MM.1S (cell line): ENCODE results near the gene SERPINB2.
"Not testable (repeated sequence)": the region's sequence is repeated elsewhere in the genome, so short reads cannot be mapped to it uniquely, and the experiment has no call there.

Experiments
- DNase-seq: peaks from one replicate; pipeline ENCODE4 v3.0.0-alpha.2; 2015
- H2AFZ ChIP-seq: fragments of 300-600 bp; sonication (generic); 2 replicates; pipeline ENCODE4 v1.6.0; 2016; ENCODE audit warnings: antibody characterized with exemption, low read length
- H3F3A ChIP-seq: fragments of 300-600 bp; sonication (generic); 2 replicates; pipeline ENCODE4 v1.6.1; 2016; ENCODE audit warnings: mild to moderate bottlenecking, antibody characterized with exemption, low read length, moderate library complexity, mixed read lengths; ENCODE audit not compliant: insufficient read depth
- H3K27ac ChIP-seq: fragments of 300-600 bp; sonication (generic); 2 replicates; pipeline ENCODE4 v1.5.1; 2016; ENCODE audit warnings: mild to moderate bottlenecking, low read length
- H3K27me3 ChIP-seq: fragments of 300-600 bp; sonication (generic); replicated peaks from 2 replicates; pipeline ENCODE4 v1.6.0; 2016; ENCODE audit warnings: low read length; ENCODE audit not compliant: insufficient read depth
- H3K36me3 ChIP-seq: fragments of 300-600 bp; sonication (generic); replicated peaks from 2 replicates; pipeline ENCODE4 v1.6.1; 2016; ENCODE audit warnings: mild to moderate bottlenecking, low read length, mixed read lengths; ENCODE audit not compliant: insufficient read depth
- H3K4me1 ChIP-seq: fragments of 300-600 bp; sonication (generic); 2 replicates; pipeline ENCODE4 v1.6.1; 2016; ENCODE audit warnings: low read length, mixed read lengths
- H3K4me2 ChIP-seq: fragments of 300-600 bp; sonication (generic); 2 replicates; pipeline ENCODE4 v1.6.0; 2016; ENCODE audit warnings: low read depth, low read length
- H3K4me3 ChIP-seq: fragments of 300-600 bp; sonication (generic); 2 replicates; pipeline ENCODE4 v1.5.1; 2016; ENCODE audit warnings: low read length, mixed read lengths
- H3K79me2 ChIP-seq: fragments of 300-600 bp; sonication (generic); 2 replicates; pipeline ENCODE4 v1.6.1; 2016; ENCODE audit warnings: mixed run types, low read length, mixed read lengths
- H3K9ac ChIP-seq: fragments of 300-600 bp; sonication (generic); 2 replicates; pipeline ENCODE4 v1.6.1; 2016; ENCODE audit warnings: low read length, mixed read lengths
- H3K9me2 ChIP-seq: fragments of 300-600 bp; sonication (generic); replicated peaks from 2 replicates; pipeline ENCODE4 v1.6.1; 2016; ENCODE audit warnings: mild to moderate bottlenecking, low read length, mixed read lengths; ENCODE audit not compliant: insufficient read depth
- H3K9me3 ChIP-seq: fragments of 300-600 bp; sonication (generic); replicated peaks from 2 replicates; pipeline ENCODE4 v1.6.1; 2016; ENCODE audit warnings: mild to moderate bottlenecking, low read length, mixed read lengths; ENCODE audit not compliant: insufficient read depth
- H4K20me1 ChIP-seq: fragments of 300-600 bp; sonication (generic); 2 replicates; pipeline ENCODE4 v1.6.1; 2016; ENCODE audit warnings: mild to moderate bottlenecking, low read length, moderate library complexity, mixed read lengths; ENCODE audit not compliant: insufficient read depth
- EZH2 ChIP-seq: fragments of 300-600 bp; sonication (generic); optimal IDR thresholded peaks from 2 replicates; pipeline ENCODE3; 2017; ENCODE audit warnings: low read depth, mild to moderate bottlenecking, antibody characterized with exemption, low read length, mixed read lengths
- EZH2phosphoT487 ChIP-seq: fragments of 300-600 bp; sonication (generic); IDR thresholded peaks from 2 replicates; pipeline ENCODE4 v1.6.1; 2018; ENCODE audit warnings: antibody characterized with exemption, low read length
- TF ChIP-seq, protein P1 (sequence below): fragments of 300-600 bp; sonication (generic); IDR thresholded peaks from 2 replicates; pipeline ENCODE4 v1.5.1; 2016; ENCODE audit warnings: antibody characterized with exemption, low read length, mixed read lengths

The SERPINB2 gene

GRCh38 chr18:63924551-63924950 is 37.0 kb downstream of the SERPINB2 start:
- DNase-seq, result no peak
- Histone ChIP-seq H3K9me2 (no peaks in the 10 kb centered on the region), H3K9me3 (no peaks in the 10 kb centered on the region; the same call in 1 of the 2 replicates), H3K36me3 (no peaks in the 10 kb centered on the region), H4K20me1 (no peaks in the 10 kb centered on the region), H3F3A (no peaks in the 10 kb centered on the region), H3K27me3 (no peaks in the 10 kb centered on the region), H2AFZ (no peak overlapping the region), H3K9ac (no peak overlapping the region), H3K79me2 (no peaks in the 10 kb centered on the region), H3K27ac (no peak overlapping the region), H3K4me3 (no peak overlapping the region), H3K4me1 (no peaks in the 10 kb centered on the region), H3K4me2 (no peak overlapping the region)
- TF ChIP-seq EZH2phosphoT487 (no peak), EZH2 (no peak)
- TF ChIP-seq, protein P1, sequence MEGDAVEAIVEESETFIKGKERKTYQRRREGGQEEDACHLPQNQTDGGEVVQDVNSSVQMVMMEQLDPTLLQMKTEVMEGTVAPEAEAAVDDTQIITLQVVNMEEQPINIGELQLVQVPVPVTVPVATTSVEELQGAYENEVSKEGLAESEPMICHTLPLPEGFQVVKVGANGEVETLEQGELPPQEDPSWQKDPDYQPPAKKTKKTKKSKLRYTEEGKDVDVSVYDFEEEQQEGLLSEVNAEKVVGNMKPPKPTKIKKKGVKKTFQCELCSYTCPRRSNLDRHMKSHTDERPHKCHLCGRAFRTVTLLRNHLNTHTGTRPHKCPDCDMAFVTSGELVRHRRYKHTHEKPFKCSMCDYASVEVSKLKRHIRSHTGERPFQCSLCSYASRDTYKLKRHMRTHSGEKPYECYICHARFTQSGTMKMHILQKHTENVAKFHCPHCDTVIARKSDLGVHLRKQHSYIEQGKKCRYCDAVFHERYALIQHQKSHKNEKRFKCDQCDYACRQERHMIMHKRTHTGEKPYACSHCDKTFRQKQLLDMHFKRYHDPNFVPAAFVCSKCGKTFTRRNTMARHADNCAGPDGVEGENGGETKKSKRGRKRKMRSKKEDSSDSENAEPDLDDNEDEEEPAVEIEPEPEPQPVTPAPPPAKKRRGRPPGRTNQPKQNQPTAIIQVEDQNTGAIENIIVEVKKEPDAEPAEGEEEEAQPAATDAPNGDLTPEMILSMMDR, result no peak

DNA sequence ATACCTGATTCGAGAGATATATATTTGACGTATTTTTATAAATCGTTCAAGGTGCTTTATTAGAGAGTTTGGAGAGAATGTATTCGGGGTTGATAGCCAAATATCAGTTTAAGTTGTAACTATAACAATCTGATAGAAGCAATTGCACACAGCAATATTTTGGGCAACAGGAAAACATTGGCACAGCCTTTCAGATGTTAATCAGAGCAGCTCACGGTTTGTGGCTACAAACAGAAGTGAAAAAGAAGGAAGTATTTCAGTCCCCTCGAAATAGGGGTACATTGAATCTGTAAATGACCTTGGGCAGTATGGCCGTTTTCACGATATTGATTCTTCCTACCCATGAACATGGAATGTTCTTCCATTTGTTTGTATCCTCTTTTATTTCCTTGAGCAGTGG is 40.8 kb downstream of the SERPINB2 start:
- no peak overlapping the region for H3K4me2 ChIP-seq

DNA sequence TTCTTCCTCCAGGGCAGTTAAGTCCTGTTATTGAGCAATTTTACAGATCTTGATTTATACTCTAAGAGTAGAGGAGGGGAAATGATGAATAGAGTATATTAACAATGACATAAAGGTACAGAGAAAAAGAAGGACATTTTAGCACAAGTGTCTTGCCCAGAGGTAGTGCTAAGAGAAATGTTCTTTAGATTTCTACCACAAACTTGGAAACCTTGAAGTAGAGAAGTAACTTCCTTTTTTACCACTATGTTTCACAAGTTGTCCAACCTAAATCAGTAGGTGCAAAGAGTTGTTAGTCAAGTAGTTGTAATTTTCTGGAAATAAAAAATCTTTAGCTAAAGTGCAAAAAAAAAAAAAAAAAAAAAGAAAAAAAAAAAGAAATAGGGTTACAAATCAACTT is 41.9 kb downstream of the SERPINB2 start:
- not testable (repeated sequence) for H2AFZ ChIP-seq, H3K79me2 ChIP-seq, H3K9ac ChIP-seq, H3K9me3 ChIP-seq, H3K4me1 ChIP-seq, H3K9me2 ChIP-seq, H3K36me3 ChIP-seq, H3K4me2 ChIP-seq, DNase-seq, H3F3A ChIP-seq, H4K20me1 ChIP-seq, H3K4me3 ChIP-seq, H3K27ac ChIP-seq, H3K27me3 ChIP-seq

More for the DNA sequence above, 40.8 kb downstream of the SERPINB2 start:
- H2AFZ ChIP-seq, result no peak overlapping the region
- H3K9me2 ChIP-seq, result no peaks in the 10 kb centered on the region
- H3K4me3 ChIP-seq, result no peak overlapping the region
- no peaks in the 10 kb centered on the region for H3K4me1 ChIP-seq
- H3F3A ChIP-seq, result no peaks in the 10 kb centered on the region
- H4K20me1 ChIP-seq, result no peaks in the 10 kb centered on the region
- no peak for DNase-seq
- no peaks in the 10 kb centered on the region for H3K79me2 ChIP-seq
- no peaks in the 10 kb centered on the region; the same call in 1 of the 2 replicates for H3K9me3 ChIP-seq
- no peaks in the 10 kb centered on the region for H3K27me3 ChIP-seq
- no peaks in the 10 kb centered on the region for H3K36me3 ChIP-seq
- no peak overlapping the region for H3K9ac ChIP-seq
- no peak overlapping the region for H3K27ac ChIP-seq
- no peak for TF ChIP-seq EZH2phosphoT487
- TF ChIP-seq EZH2, result no peak
- TF ChIP-seq, protein P1, result no peak

DNA sequence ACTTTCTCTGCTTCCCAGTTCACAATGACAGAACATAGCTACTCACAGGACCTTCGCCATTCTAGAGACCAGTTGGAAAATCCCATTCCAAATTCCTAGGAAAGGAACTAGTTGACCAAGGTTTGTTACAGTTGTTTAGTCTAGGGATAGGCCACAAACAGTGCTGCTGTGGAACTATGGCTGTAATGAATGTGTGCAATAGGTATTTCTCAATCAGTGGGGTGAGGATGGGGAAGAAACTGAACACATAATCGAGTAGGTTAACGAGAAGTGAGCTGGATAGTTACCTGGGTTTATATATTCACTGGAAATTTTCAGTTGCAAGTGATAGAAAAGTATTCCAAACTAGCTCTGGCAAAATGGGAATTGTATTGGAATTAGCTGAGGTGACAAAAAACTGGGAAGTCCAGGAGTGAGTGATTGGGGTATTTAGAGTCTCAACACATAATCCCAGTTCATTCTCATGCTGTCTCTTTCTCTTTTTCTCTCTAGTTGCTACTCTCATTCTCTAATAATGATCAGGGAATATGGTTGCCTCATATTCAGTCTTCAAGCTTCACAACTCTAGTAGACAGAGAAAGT is 43.4 kb downstream of the SERPINB2 start:
- Histone ChIP-seq H3K27ac (no peak overlapping the region), H3K9ac (no peak overlapping the region), H3K4me2 (no peak overlapping the region), H4K20me1 (no peaks in the 10 kb centered on the region), H3K9me2 (no peaks in the 10 kb centered on the region), H3K4me3 (no peak overlapping the region), H2AFZ (no peak overlapping the region), H3K79me2 (no peaks in the 10 kb centered on the region), H3K36me3 (no peaks in the 10 kb centered on the region), H3F3A (no peaks in the 10 kb centered on the region), H3K9me3 (no peaks in the 10 kb centered on the region; the same call in 1 of the 2 replicates), H3K27me3 (no peaks in the 10 kb centered on the region), H3K4me1 (no peaks in the 10 kb centered on the region)
- no peak for DNase-seq
- TF ChIP-seq, protein P1, result no peak
- no peak for TF ChIP-seq EZH2
- TF ChIP-seq EZH2phosphoT487, result no peak
